Activated B cell treated with CpG ODN at 0.5 μM for 24 hours (primary cell): ENCODE results near the gene USHBP1. TPM values are rescaled to one million over a fixed set of nuclear protein-coding genes. Genes with fewer than 3 reads are reported as not detected.
A peak's percentile ranks its signal among the peaks of the same experiment; 100 is the strongest.

Experiments used
- ATAC-seq: fragments of 200-7000 bp; cut with Tn5 transposase; one replicate; pipeline ENCODE4 v1.10.0; 2021; ENCODE audit warnings: low read depth, mild to moderate bottlenecking, moderate library complexity
- CTCF ChIA-PET: fragments of 350-600 bp; sonication (Branson Sonifier 250); formaldehyde crosslinking; loops from one replicate; lab custom pipeline; 2021; ENCODE audit warnings: antibody characterized with exemption; lab: Charles Lee
- POLR2A ChIA-PET: fragments of 350-600 bp; sonication (Branson Sonifier 250); formaldehyde crosslinking; loops from one replicate; lab custom pipeline; 2021; ENCODE audit warnings: antibody characterized with exemption; lab: Charles Lee
- DNase-seq: peaks from one replicate; pipeline ENCODE4 v3.0.0; 2022
- H3K27ac Mint-ChIP-seq: one replicate; pipeline ENCODE4 v1.8.0; 2020; ENCODE audit warnings: mixed read lengths
- H3K27me3 Mint-ChIP-seq: one replicate; pipeline ENCODE4 v1.8.0; 2021; ENCODE audit warnings: mixed read lengths
- H3K36me3 Mint-ChIP-seq: one replicate; pipeline ENCODE4 v1.8.0; 2021; ENCODE audit warnings: low read depth, mixed read lengths
- H3K4me1 Mint-ChIP-seq: one replicate; pipeline ENCODE4 v1.8.0; 2021; ENCODE audit warnings: mixed read lengths
- H3K4me3 Mint-ChIP-seq: one replicate; pipeline ENCODE4 v1.8.0; 2020; ENCODE audit warnings: mild to moderate bottlenecking, mixed read lengths
- H3K9me3 Mint-ChIP-seq: one replicate; pipeline ENCODE4 v1.8.0; 2020; ENCODE audit warnings: mixed read lengths
- CTCF ChIP-seq: fragments of 200-600 bp; IDR thresholded peaks from one replicate; pipeline ENCODE4 v1.8.0; 2022; ENCODE audit warnings: antibody characterized with exemption, mild to moderate bottlenecking
- intact Hi-C: fragments of 100-400 bp; cut with micrococcal nuclease; formaldehyde crosslinking; loops from one replicate; pipeline ENCODE4 v1.15.1; 2024
- total RNA-seq: library from RNA; stranded (reverse); gene quantifications from 2 replicates; pipeline ENCODE4 v1.2.3, GENCODE V29; 2022

USHBP1 gene
- total RNA-seq, 1 donor from 2014 or later = 0.42 TPM

GRCh38 chr19:17244618-17245534, 19.7 kb downstream of the USHBP1 start:
- Mint-ChIP-seq H3K27ac (no peak overlapping the region), H3K4me3 (peak overlapping the region; percentile 65), H3K27me3 (no peaks in the 10 kb centered on the region), H3K9me3 (no peaks in the 10 kb centered on the region), H3K4me1 (peaks cover 13% of the 10 kb centered on the region), H3K36me3 (no peaks in the 10 kb centered on the region)
- no peak for TF ChIP-seq CTCF
- ChIA-PET CTCF (interaction anchor here (1.0 kb wide), 1 partner anchor 9 kb away, joined by 3 read pairs; no protein-coding TSS in a partner anchor), POLR2A (interaction anchor here (0.6 to 2.9 kb wide), 6 partner anchors 9 to 743 kb away, joined by 3 to 16 read pairs (median 5); partner anchors contain the start of genes OCEL1 and USE1)
- DNase-seq (no peak), ATAC-seq (no peak)
- intact Hi-C loops = no loop called here

DNA sequence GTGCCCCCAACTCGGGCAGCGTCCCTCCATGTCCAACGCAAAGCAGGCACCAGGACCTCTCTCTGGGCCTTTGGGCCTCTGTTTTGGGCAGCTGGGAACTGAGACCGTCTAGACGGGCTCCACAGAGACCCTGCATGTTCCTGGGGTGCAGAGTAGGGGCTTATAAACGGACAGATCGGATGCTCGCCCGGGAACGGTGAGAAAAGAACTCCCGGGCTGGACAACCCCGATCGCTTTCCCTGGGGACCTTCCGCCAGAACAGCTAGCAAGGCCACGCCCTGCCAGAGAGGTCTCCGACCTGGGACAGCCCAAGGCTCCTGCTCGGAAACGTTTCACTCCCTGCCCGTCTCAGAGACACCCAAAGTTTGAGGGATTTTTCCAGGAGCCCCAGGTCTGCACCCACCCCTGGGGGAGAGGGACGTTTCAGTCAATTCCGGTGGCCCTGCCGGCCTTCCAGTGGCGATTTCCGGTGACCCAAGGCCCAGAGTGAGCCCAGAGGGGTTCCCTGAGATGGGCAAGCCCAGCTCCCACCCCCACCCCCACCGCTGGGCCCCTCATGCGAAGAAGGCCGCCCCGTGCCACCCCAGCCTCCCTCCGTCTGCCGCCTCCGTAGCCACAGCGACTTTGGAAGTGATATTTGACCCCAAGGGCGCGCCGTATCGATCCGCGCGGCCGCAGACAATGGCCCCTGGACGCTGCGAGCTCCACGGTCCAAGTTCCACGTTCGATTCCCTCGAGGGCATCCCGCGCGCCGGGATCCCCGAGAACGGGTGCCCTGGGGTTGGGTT, 20.5 kb downstream of the USHBP1 start:
- POLR2A ChIA-PET = interaction anchor here (0.5 to 2.9 kb wide), 9 partner anchors 8 to 742 kb away, joined by 3 to 16 read pairs (median 4); partner anchors contain the start of genes OCEL1 and USE1
- no peaks in the 10 kb centered on the region for H3K9me3 Mint-ChIP-seq
- peaks cover 13% of the 10 kb centered on the region for H3K4me1 Mint-ChIP-seq
- DNase-seq (no peak), ATAC-seq (no peak)
- no peaks in the 10 kb centered on the region for H3K36me3 Mint-ChIP-seq
- intact Hi-C loops = no loop called here
- CTCF ChIA-PET = interaction anchor here (1.0 kb wide), 1 partner anchor 8 kb away, joined by 3 read pairs; no protein-coding TSS in a partner anchor
- no peaks in the 10 kb centered on the region for H3K27me3 Mint-ChIP-seq
- no peak for TF ChIP-seq CTCF
- peak overlapping the region; percentile 24 for H3K27ac Mint-ChIP-seq
- H3K4me3 Mint-ChIP-seq = peak overlapping the region; percentile 65

GRCh38 chr19:17243211-17243829, 21.2 kb downstream of the USHBP1 start:
- no peak for TF ChIP-seq CTCF
- CTCF ChIA-PET = no interaction called here
- Mint-ChIP-seq H3K27me3 (no peaks in the 10 kb centered on the region), H3K9me3 (no peaks in the 10 kb centered on the region), H3K27ac (peak overlapping the region; percentile 24), H3K4me3 (peak overlapping the region; percentile 28), H3K4me1 (peaks cover 13% of the 10 kb centered on the region), H3K36me3 (no peaks in the 10 kb centered on the region)
- DNase-seq (no peak), ATAC-seq (no peak)
- POLR2A ChIA-PET = interaction anchor here (0.5 to 2.9 kb wide), 9 partner anchors 17 to 656 kb away, joined by 3 to 16 read pairs (median 4); partner anchors contain the start of genes OCEL1 and USE1
- intact Hi-C loops = no loop called here

DNA sequence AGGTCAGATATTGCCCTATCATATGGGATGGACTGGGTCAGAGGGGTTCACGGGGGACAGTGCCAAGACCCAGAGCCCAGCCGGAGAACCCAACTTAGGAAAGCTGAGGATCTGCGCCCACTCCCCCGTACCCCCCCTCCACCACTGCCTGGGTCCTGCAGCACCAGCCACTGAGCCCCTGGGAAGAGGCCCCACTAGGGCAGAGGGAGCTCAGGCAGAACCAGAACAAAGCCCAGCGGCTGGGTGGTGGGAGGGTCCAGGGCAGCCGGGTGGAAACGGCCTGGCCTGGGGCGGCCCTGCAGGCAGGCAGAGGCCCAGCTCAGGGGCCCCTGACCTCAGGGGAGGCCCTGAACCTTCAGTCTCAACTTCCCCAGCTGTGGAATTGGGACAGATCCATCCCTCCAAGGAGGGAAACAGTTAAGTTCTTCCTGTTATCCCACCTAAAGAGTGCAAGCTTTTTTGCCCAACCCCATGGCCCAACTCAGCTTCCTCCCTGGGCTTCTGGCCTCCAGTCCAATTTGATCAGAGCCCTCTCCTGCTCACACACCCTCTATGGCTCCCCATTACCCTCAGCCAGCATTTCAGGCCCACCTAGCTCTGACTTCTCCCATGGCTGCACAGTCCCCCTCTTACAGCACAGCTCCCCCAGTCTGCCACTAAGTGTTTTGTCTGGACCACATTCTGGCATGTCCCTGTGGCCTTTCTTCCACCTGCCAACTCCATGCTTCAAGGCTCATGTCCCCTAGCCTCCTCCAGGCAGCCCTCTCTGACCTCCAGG, 21.9 kb downstream of the USHBP1 start:
- TF ChIP-seq CTCF = no peak
- intact Hi-C loops = no loop called here
- Mint-ChIP-seq H3K36me3 (no peaks in the 10 kb centered on the region), H3K4me3 (no peak overlapping the region), H3K27ac (peak overlapping the region; percentile 37), H3K27me3 (no peaks in the 10 kb centered on the region), H3K4me1 (peaks cover 13% of the 10 kb centered on the region), H3K9me3 (no peaks in the 10 kb centered on the region)
- ATAC-seq (no peak), DNase-seq (no peak)
- ChIA-PET POLR2A (interaction anchor here (0.6 to 2.9 kb wide), 8 partner anchors 11 to 656 kb away, joined by 3 to 16 read pairs (median 4); partner anchors contain the start of genes OCEL1 and USE1), CTCF (no interaction called here)
